ENCODE data around the gene TAMM41. TPM values are rescaled to one million over a fixed set of nuclear protein-coding genes. Genes with fewer than 3 reads are reported as not detected.

The TAMM41 gene, protein sequence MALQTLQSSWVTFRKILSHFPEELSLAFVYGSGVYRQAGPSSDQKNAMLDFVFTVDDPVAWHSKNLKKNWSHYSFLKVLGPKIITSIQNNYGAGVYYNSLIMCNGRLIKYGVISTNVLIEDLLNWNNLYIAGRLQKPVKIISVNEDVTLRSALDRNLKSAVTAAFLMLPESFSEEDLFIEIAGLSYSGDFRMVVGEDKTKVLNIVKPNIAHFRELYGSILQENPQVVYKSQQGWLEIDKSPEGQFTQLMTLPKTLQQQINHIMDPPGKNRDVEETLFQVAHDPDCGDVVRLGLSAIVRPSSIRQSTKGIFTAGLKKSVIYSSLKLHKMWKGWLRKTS
- total RNA-seq, result 3.5 and 6.8 TPM in 2 replicates

DNA sequence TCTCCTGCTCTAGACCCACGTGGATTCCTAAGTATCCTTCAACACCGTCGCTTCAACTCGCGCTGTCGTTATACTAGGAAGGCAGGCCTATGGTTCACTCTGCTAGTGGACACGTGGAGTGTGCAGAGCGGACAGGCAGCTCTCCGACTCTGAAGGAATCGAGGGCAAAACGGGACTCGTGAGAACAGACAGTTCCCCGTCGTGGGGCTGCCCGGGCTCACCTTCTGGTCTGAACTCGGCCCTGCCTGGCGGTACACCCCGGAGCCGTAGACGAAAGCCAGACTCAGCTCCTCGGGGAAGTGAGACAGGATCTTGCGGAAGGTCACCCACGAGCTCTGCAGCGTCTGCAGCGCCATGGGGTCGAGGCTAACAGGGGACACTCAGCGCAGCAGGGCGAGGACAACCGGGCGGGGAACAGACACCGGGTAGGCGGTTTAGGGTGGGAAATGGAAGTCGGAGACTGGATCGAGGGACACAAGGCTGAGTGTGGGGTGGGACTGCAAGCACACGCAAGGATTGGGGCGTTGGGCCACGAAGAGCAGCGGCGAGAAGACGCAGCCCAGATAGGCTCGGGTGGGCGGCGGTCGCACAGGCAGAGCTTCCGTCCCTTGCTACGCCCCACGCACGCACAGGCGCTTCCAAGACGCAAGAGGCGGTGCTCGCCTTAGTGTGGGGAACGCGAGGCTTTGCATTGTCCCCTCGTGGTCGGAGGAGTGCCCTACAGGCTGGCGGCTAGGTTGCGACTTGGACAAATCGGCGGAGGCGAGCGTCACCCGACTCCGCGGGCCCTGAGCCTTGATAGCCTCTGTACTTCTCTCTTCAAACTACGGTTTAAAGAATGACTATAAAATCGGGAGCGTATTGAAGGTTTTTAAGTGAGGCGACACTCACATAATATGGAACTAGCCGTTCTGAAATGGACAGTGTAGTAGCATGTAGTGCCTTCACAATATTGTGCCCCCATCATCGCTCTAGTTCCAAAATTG lies at the start of gene TAMM41:
Gene TAMM41 (minus strand): TSS at position 605 of the 986 bp plus-strand sequence. CDS start 249 bp downstream, at position 356.

Other genes with a start within 250 kb of the TAMM41 start
- gene VGLL4, start 203.0 kb downstream of the TAMM41 start, total RNA-seq, result 68.7 and 81.3 TPM in 2 replicates
- 0.09 and 0.27 TPM in 2 replicates for gene SYN2, start 157.5 kb upstream of the TAMM41 start, total RNA-seq

All from endothelial cell of coronary artery (primary cell).